Measurements from ENCODE around the gene SRPK2.
"Not testable (repeated sequence)": the region's sequence is repeated elsewhere in the genome, so short reads cannot be mapped to it uniquely, and the experiment has no call there.

GRCh38 chr7:105361995-105362394 lies 26.7 kb downstream of the SRPK2 start:
- TF ChIP-seq EZH2 (IDR thresholded peaks at IDR 0.05); POLR2AphosphoS5 (IDR thresholded peaks at IDR 0.05; ENCODE audit: borderline replicate concordance, low read depth, low read length); FOXP2 (optimal IDR thresholded peaks at IDR 0.05; ENCODE audit: control extremely low read depth, extremely low read length, insufficient read depth): not testable (repeated sequence)

Measured in SK-N-MC (cell line).